Measurements from ENCODE around the gene RAB43.
"Not testable (repeated sequence)": the region's sequence is repeated elsewhere in the genome, so short reads cannot be mapped to it uniquely, and the experiment has no call there.

The RAB43 gene

GRCh38 chr3:129121016-129121791, 400 bp downstream of the RAB43 start:
- DNase-seq, result peak; percentile 72

- DNase-seq, result peak; percentile 47
Observed at GRCh38 chr3:129120254-129121004, 1.2 kb downstream of the RAB43 start.

DNA sequence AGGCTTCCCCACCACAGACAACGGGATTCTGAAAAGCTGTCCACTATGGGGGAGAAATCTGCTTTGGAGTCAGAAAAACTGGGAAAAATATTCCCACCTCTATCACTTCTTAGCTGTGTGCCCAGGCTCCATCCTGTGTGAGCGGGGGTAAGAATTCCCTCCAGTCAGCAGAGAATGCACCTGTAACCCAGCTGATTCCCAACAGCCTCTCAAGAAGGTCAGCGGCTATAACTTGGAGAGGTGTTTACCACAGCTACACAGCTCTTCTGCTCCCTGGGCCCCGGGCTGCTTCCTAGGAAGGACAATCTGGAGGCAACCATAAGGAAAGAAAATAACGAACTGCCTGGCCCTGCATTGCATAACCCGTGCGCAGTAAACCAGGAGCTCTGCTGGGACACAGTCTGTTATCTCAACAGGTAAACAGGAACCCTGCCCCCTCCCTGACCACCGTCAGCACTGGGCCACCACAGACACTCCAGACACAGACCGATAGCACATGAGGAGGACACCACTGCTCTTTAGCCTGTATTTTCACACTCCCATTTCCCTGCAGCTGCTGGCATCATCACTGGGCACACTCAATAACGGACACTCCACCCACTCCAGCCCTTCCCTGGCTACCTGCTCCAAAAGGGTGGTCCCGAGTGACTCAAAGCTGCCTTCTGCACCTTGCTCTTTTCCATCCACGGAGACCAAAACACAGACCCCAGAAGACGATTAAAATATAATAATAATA, 2.1 kb downstream of the RAB43 start:
- no peak for DNase-seq

GRCh38 chr3:129118745-129119144, 2.9 kb downstream of the RAB43 start:
- no peak for DNase-seq

- DNase-seq, result no peak
Observed at GRCh38 chr3:129117134-129117533, 4.5 kb downstream of the RAB43 start.

DNA sequence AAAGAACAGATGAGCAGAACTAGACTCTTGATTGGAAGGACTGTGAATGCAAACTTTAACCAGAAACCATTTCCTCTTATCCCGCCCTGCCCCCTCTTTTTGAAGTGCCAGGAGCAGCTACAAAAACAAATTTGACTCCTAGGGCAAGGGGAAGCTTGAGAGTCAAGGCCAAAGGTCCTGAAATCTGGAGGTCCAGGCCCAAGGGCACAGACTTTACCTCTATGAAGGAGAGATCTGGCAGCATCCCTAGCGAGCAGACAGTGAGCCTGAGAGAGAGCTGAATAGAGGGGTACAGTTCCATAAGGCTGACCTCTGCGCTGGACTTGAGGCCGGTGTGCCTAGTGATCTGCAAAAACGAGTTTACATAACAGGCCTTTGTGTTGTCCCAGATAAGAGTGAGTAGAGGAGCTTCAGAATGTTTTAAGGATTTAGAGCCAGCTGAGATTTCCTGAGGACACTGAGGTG, 5.1 kb downstream of the RAB43 start:
- no peak for DNase-seq

- DNase-seq, result no peak
Observed at GRCh38 chr3:129114455-129114854, 7.1 kb downstream of the RAB43 start.

DNA sequence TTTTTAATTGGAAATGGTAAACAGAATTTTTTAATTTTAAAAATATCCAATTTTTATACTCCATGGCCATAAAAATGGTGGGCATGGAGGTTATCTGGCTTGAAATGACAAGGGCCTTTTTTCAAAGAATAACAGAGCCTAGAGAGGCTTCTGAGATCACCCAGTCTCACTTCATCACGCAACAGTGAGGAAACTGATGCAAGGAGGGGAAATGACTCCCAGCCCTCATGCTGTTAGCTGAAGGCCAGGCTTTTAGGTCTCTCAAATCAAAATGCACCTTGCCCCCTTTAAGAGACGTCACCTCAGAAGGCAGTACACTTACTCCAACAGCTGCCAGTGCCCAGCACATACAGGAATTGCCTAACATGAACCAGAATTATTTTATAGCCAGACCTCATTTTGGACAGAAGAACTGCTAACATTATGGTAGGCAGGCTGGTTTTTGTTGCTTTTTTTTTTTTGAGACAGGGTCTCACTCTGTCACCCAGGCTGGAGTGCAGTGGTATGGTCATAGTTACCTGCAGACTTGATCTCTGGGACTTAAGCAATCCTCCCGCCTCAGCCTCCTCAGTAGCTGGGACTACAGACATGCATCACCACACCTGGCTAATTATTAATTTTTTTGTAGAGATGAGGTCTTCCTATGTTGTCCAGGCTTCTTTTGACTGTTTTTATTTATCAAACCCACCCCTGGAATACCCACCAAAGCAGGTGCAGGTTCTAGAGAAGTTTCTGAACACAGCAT, 9.1 kb downstream of the RAB43 start:
- DNase-seq, result no peak

DNA sequence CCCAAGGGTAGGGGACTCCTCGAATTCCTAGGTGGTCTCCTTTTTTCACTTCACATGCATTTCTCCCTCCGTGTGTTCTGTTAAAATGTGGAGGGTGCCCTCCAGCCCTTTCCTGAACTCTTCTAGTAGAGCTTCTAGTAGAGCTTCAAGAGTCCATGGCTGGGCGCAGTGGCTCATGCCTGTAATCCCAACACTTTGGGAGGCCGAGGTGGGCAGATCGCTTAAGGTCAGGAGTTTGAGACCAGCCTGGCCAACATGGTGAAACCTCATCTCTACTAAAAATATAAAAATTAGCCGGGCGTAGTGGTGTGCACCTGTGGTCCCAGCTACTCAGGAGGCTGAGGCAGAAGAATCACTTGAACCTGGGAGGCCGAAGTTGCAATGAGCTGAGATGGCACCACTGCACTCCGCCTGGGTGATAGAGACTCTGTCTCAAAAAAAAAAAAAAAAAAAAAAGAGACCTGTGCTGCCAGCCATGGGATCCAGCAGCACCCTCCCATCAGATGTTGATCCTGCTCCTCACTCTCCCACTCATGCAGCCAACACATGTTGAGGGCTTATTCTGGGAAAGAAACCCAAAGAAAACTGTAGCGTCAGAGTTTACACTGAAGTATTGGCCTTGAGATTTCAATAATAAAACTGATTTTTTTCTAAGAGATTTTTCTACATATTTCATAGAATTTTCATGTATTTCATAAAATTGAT, 10.4 kb downstream of the RAB43 start:
- not testable (repeated sequence) for DNase-seq

DNA sequence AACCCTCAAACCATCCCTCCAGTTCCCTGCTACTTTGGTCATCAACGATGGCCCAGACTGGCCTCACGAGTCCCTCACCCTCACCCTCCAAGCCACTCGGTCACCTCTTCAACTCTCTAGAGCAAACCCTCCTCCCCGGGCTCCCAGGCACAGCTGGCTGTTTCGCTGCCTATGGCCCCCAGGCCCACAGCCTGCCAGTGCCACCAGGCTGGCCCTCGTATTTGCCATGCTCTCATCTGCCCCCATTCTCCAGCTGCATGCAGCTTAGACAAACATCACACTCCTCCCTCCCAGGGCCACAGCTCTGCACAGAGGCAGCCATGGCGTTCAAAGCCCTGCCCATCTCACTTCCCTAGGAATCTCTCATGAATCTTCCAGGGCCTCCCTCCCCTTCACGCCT, 13.8 kb downstream of the RAB43 start:
- no peak for DNase-seq

DNA sequence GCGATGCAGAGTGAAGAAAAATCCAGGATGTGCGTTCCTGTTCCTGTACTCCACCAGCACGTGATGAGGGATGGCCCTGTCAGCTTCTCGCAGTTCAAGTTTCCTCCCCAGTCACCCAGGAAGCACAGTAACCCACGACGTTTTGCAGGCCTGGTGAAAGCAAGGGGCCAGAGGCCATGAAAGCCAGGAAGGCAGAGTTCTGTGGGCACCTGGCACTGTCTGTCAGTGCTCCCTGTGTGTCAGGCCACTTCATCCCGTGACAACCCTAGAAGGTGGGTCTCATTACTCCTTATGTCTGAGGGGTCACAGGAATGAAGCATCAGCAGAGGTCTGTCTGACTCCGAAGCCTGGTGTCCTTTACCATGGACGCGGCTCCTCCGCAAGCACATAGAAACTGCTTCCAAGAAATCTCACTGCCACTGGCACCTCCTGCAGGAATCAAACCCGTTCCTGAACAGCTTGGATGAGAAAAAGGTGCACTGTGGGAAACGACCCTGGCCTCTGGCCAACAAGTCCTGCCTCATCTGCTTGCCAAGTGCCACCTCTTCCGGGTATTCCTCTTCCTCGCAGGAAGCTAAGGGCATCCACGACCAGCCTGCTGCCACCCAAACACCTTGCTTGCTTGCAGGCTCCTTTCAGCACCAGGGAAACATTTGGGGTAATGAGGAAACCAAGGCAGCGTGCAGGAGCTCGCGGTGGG, 14.6 kb downstream of the RAB43 start:
- no peak for DNase-seq

DNA sequence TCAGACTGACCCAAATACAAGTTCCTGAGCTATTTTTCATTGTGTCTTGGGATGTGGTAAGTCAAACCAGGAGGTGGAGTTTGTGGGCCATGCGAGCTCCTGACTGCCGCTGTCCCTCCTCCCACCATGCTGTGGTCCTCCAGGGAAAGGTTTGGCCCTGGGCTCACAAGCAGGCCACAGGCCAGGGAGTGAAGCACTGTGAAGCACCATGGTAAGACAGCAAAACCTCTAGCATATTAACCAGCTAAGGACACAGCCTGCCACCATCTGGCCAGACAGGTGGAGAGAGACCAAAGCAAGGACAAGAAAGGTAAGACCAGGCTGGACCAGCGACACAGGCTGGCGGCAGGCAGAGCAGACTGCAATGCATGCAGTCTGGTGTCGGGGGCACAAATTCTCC, 15.3 kb downstream of the RAB43 start:
- no peak for DNase-seq

DNA sequence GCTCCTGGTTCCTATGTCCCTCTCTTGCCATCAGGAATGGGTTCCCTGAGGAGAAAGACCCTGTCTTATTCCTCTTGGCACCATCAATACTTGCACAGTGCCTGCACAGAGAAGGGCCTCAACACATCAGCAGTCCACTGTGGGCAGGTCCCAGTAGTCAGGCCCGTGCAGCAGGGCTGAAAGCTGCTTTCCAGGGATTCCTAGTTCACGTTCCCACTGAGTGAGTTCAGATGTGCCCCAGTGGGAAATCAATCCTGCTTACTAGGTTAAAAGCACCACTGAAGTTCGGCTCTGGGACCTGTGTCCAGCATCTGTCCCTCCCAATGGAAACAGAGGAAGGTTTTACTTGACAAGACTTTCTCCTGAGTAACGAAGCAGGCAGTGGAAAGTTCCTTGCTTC, 15.7 kb downstream of the RAB43 start:
- DNase-seq, result no peak

DNA sequence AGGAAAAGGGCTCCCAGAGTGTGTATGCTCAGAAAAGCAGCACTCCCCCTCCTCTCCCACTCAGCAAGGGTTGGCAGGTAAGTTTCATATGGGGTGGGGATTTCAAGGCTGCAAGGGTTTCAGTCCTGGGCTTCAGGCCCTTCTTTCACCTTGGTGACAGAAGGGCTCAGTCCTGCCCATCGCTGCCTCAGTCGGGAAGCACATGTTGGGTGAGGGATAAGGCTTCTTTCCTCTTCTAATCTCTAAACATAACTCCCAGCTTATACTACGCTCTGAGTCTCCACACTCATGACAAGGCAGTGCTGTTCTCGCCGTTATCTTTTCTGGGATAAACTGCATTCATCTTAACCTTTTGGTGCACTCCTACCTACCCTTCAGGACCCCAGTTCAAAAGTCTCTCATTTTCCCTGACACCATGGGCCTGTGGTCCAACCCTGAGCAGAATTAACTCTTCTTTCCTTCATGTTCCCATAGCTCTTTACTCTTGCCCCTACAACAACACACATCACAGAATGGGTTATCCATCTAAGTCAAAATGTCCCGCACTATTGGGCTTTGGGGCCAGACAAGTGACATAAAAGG, 17.0 kb downstream of the RAB43 start:
- no peak for DNase-seq

DNA sequence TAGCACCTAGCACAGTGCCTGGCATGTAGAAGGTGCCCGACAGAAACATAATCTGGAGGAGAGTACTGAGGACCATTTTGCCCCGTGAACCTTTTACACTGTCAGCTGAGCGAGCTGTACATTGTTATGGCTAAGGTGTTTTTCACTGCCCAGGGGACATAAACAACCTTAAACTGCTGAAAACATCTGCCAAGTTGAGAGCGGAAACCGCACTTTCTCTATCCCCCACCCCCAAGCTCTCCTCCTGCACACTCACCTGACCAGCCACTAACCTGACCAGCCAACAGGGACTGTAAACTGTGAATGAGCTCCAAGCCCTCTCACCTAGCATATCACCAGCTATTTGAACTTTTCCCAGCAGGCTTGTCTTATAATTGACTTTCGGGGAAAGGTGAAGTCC, 17.6 kb downstream of the RAB43 start:
- no peak for DNase-seq

DNA sequence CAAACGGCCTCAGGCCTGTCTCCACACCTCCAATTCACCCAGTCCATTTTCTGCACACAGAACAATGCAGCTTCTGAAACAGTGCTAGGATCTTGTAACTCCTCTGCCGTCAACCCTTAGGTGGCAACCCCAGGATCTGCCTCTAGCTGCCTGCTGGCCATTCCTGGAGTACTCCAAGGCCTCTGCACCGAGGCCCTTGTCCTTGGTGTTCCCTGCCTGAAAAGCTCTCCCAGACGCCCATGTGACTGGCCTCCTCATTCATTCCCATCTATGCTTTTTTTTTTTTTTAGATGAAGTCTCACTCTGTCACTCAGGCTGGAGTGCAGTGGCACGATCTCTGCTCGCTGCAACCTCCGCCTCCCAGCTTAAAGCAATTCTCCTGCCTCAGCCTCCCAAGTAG, 18.3 kb downstream of the RAB43 start:
- no peak for DNase-seq

- DNase-seq, result no peak
Observed at GRCh38 chr3:129101370-129102138, 20.1 kb downstream of the RAB43 start.

DNA sequence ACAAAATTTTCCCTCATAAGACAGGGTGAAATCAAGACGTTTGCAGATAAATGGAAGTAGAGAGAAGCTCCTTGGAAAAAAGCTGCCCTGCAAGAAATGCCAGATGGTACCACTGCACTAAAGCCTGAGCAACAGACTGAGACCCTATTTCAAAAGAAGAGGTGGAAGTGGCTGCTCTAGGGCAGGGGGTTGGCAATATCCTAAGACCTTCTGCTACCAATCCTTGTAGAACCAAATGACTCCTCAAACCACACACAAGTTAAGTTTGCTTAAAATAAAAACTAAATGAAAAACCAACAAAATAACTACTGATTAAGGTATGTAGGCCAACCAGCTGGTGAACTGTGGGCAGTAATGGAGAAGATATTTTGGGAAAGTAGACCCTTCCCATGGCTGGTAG, 21.3 kb downstream of the RAB43 start:
- no peak for DNase-seq

DNA sequence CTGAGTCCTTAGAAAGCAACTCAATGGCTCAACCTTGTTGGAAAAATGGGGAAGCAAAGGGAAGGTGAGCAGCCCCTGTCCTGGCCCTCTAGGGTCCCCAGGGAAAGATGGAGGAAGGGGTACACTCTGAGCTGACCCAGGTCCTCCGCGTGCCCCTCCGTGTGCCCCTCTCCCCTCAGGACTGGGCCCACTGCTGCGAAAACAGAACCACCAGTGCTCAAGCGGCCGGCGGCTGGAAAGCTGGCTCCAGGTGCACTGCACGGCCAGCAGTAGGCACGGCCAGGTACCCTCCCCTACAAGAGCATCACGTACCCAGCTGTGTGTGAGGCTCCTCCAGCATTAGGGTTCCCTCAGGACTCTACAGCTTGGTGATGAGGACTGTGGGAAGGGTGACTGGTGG, 26.3 kb downstream of the RAB43 start:
- no peak for DNase-seq

DNA sequence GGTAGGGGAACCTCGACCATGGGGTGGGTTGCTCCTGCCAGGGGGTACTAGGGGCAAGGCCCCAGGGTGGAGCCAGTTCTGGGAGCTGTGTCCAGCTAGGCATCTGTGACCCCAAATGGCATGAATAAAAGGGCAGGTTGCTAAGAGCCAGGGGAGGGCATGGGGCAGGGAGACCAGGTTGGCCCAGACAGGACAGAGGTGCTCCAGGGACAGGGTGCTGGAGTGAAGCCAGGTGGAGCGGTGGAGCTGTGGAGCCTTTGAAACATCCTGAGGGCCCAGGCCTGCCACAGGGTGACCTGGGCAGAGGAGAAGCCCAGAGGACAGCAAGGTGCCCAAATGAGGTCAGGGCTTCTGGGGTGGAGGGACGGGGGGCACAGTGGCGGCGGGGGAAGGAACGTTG, 33.3 kb downstream of the RAB43 start:
- not testable (repeated sequence) for DNase-seq

All from retina (tissue), 1 donor.